ENCODE data around the gene SNU13.

GRCh38 chr22:41684194-41684593 is 4.5 kb downstream of the SNU13 start:
- TF ChIP-seq, protein P1, sequence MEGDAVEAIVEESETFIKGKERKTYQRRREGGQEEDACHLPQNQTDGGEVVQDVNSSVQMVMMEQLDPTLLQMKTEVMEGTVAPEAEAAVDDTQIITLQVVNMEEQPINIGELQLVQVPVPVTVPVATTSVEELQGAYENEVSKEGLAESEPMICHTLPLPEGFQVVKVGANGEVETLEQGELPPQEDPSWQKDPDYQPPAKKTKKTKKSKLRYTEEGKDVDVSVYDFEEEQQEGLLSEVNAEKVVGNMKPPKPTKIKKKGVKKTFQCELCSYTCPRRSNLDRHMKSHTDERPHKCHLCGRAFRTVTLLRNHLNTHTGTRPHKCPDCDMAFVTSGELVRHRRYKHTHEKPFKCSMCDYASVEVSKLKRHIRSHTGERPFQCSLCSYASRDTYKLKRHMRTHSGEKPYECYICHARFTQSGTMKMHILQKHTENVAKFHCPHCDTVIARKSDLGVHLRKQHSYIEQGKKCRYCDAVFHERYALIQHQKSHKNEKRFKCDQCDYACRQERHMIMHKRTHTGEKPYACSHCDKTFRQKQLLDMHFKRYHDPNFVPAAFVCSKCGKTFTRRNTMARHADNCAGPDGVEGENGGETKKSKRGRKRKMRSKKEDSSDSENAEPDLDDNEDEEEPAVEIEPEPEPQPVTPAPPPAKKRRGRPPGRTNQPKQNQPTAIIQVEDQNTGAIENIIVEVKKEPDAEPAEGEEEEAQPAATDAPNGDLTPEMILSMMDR (conservative IDR thresholded peaks at IDR 0.05; ENCODE audit: low read depth, low read length), result no peak
- TF ChIP-seq EZH2 (IDR thresholded peaks at IDR 0.05; ENCODE audit: borderline replicate concordance, low read depth, low read length, poor library complexity, severe bottlenecking), result no peak
